HG03097 (cell line): Measurements from ENCODE around the gene CD83.
"Not testable (repeated sequence)": the region's sequence is repeated elsewhere in the genome, so short reads cannot be mapped to it uniquely, and the experiment has no call there.

ENCODE experiments used
- ATAC-seq: cut with Tn5 transposase; IDR thresholded peaks from one replicate; pipeline ENCODE4 v1.9.1; 2021; ENCODE audit not compliant: unreplicated experiment, low FRiP score

CD83 gene, protein sequence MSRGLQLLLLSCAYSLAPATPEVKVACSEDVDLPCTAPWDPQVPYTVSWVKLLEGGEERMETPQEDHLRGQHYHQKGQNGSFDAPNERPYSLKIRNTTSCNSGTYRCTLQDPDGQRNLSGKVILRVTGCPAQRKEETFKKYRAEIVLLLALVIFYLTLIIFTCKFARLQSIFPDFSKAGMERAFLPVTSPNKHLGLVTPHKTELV

DNA sequence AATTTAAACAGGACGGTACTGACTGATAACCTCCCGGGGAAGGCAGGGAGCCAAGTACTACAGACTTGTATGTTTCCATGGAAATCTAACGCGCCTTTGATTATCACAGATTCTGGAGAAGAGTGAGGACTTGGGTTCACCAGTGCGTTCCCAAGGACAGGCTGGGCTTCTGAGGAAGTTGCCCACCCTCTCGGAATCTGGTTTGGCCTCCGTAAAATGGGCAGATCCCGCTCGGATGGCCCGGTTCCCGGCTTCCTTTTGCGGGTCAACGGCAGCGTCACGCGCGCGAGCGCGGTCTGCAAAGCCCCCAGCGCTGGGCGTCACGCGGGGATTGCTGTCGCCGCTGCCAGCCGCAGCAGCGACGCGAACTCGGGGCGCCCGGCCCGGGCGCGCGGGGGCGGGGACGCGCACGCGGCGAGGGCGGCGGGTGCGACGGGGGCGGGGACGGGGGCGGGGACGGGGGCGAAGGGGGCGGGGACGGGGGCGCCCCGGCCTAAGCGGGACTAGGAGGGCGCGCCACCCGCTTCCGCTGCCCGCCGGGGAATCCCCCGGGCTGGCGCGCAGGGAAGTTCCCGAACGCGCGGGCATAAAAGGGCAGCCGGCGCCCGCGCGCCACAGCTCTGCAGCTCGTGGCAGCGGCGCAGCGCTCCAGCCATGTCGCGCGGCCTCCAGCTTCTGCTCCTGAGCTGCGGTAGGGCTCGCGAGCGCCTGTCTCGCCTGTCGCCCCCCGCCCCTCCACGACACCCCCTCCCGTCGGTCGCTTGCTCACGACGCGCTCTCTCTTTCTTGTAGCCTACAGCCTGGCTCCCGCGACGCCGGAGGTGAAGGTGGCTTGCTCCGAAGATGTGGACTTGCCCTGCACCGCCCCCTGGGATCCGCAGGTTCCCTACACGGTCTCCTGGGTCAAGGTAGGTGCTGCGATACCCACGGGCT is at the start of gene CD83:
CD83 (plus strand) TSS at position 615 of the 933 bp plus-strand sequence; CDS start at position 655, 40 bp downstream.
- ATAC-seq, result peak; percentile 66

DNA sequence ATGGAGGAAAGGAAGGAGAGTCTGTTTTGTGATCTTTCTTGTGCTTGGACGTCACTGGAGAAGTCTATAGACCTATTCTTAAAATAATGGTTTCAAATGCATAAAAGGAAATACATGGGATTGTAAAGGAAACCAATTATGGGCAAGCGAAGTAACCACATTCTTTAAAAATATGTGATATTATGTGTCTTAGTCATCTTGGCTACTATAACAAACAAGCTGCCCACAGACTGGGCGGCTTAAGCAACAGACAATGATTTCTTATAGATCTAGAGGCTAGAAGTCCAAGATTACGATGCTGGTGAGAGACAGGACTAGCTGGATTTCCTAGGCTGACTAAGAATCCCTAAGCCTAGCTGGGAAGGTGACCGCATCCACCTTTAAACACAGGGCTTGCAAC is 49.4 kb upstream of the CD83 start:
- no peak for ATAC-seq

DNA sequence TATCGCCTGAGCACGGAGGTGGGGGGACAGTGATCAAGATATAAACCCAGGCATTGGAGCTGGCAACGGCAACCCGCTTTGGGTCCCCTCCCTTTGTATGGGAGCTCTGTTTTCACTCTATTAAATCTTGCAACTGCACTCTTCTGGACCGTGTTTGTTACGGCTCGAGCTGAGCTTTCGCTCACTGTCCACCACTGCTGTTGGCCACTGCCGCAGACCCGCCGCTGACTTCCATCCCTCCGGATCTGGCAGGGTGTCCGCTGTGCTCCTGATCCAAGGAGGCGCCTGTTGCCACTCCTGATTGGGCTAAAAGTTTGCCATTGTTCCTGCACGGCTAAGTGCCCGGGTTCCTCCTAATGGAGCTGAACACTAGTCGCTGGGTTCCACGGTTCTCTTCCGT is 48.9 kb upstream of the CD83 start:
- no peak for ATAC-seq

DNA sequence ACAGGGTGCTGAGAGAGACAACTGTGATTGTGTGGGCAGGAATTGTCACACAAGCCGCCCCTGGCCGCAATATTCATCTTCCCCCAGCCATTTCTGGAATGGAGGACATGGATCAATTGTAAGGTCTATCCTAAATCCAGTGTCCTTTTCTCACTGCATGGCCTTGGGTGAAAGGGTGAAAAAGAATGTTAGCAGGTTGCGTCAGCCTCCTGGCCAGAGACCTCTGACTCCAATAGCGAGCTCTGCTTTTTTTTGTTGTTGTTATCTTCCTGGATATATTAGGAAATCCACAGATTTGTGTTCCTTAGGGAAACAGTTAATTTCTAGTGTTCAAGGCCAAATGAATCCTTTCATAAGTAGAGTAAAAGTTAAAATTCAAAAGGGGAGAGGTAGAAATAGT is 47.1 kb upstream of the CD83 start:
- no peak for ATAC-seq

DNA sequence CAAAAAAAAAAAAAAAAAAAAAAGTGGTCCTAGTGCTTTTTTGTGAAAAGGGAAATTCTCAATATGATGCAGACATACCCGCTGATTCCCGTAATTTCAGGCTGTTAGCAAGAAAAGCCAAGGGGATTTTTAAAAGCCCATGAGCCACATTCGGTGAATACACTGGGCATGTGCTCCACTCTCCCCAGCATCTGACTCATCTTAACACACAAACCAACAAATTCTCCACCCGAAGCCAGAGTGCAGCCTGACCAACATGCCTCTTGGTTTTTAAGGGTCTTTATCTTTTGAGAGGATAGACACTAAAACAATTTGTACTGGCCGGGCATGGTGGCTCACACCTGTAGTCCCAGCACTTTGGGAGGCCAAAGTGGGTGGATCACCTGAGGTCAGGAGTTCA is 45.5 kb upstream of the CD83 start:
- ATAC-seq, result no peak

DNA sequence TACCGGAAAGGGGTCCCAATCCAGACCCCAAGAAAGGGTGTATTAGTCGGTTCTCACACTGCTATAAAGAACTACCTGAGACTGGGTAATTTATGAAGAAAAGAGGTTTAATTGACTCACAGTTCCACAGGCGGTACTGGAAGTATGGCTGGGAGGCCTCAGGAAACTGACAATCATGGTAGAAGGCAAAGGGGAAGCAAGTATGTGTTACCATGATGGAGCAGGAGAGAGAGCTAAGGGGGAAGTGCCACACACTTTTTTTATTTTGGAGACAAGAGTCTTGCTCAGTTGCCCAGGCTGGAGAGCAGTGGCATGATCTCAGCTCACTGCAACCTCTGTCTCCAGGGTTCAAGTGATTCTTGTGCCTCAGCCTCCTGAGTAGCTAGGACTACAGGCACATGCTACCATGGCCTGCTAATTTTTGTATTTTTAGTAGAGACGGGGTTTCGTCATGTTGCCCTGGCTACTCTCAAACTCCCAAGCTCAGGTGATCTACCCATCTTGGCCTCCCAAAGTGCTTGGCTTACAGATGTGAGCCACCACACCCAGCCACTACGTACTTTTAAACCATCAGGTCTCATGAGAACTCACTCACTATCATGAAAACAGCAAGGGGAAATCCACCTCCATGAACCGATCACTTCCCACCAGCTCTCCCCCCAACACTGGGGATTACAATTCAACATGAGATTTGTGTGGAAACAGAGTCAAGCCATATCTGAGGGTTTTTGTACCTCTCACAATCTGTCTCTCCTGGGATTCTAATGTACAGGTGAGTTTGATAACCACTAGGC is 43.8 kb upstream of the CD83 start:
- ATAC-seq, result not testable (repeated sequence)

DNA sequence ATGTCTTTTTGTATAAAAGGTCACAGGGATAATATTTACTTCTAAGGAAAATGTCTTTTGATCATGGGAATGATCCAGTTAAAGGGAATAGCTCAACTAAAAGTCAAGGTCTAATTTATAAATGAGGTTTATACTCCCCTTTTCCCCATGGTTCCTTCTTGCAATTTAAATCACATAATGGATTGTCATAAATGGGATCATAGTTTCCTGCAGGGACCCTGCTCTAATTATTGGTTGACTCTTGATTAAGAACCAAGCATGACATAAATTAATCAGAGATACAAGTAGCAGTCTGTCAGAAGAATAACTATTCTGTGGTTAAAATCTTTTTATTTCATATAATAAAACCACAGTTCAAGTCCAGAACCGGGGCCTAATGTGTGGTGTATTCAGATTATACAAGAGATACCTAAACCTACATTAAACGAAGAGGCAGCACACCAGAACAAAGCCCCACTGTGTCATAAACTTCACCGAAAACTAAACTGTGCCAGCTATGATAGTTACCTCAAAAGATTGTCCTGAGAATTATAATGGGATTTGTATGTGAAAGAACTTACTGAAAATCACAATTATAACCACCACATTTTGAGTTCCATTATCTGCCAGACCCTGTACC is 43.0 kb upstream of the CD83 start:
- ATAC-seq, result no peak

DNA sequence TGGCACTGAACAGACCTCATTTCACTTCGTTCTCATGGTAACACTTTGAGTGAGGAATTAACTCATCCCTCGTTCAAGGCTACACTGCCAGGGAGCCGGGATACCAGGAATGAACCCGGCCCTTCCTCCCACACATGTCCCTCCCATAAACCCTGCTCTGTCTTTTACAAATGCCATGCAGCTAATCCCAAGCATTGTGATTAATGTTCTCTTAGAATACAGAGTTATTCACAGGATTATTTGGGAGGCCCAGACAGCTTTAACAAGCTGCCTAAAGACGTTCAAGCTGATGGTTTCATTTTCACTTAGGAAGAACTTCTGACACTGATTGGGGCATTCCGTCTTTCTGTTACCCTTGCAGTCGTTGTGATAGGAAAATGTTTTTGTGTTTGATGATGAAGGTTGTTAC is 42.5 kb upstream of the CD83 start:
- ATAC-seq, result no peak

DNA sequence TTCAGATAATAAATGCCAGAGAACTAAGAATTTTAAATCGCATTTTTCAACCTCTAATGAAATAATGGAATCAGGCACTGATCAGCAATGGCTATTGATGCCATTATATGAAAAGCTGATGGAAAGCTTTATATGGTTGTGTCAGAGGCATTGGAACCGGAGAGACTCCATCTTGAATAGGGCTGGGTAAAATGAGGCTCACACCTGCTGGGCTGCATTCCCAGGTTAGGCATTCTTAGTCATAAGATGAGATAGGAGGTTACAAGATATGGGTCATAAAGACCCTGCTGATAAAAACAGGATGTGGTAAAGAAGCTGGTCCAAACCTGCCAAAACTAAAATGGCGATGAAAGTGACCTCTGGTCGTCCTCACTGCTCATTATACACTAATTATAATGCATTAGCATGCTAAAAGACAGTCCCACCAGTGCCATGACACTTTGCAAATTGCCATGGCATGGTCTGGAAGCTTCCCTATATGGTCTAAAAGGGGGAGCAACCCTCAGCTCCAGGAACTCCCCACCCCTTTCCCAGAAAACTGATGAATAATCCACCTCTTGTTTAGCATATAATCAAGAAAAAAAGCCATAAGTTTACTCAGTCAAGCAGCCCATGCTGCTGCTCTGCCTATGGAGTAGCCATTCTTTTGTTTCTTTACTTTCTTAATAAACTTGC is 40.2 kb upstream of the CD83 start:
- ATAC-seq, result no peak

DNA sequence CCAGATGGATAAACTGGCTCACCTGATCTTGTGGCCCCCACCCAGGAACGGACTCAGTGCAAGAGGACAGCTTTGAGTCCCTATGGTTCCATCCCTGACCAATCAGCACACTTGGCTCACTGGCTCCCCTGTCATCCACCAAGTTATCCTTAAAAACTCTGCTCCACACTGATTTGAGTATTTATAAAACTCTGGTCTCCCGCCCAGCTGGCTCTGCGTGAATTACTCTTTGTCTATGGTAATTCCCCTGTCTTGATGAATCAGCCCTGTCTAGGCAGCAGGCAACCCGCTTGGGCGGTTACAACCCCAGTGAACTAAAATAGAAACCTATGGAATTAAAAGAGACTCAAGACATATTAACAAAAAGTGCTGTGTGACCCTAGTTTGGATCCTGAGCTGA is 38.1 kb upstream of the CD83 start:
- no peak for ATAC-seq

DNA sequence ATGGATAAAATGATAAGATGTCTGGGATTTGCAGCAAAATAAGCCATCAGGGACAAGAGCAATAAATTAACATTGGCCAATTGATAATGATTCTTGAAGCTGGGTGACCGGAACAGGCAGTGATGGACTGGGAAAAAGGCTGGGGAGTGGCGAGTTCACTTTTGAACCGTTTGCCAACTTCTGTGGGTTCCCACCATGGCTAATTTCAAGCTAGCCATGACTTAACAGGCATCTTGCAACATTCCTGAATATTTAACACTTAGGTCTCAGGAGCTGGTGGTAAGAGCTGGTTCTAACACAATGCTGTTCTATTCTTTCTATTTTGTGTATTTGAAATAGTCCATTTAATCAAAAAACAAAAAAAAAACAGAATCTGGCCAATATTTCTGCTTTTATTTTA is 37.6 kb upstream of the CD83 start:
- no peak for ATAC-seq

DNA sequence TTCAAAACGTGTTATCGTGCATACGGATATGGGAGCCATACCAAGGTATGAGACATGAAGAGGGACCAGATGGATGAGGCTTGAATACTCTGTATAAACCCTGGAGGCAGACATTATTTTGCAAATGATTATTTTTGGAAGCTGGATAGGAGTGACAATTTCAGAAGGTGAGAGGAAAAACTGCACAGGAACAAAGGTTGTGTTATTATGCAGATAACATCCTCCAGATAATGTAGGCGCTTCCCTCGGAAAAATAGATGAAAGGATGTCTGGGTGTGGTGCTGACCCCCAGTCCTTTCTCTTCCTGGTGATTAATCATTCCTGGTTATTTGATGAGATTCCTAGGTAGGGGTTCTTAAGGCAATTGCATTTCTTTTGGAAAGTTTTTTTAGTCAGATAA is 36.4 kb upstream of the CD83 start:
- ATAC-seq, result no peak

DNA sequence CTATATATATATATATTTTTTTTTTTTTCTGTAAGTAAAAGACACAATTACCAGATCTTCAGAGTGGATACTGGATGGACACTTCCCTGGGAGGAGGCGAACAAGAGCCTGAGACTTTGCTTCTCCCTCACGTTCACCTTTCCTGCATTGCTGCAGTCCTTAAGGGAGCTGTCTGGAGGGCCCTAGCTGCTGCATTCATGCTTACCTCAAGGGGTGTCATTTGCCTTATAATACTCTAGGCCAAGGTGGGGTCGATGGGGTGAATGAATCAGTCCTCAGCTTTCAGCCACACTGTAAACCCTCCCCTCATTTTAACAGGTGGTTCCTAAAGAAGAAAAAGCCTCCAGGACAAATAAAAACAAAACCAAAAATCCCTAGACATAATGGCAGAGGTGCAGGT is 34.8 kb upstream of the CD83 start:
- ATAC-seq, result no peak

DNA sequence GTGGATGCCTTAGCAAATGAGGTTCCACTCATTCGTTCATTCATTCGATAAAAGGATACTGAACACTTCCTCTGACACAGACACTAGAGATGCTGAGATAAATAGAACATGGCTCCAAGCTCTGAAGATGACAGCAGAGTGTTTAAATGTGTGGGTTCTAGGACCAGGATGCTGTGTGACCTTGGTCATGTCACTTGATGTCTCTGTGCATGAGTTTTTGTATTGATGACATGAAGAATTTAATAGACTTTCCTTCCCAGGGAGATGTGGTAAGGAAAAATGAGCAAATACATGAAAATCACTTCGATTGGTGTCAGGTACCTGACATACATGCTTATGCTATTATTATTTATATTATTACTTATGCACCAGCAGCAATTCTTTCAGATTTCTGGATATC is 34.3 kb upstream of the CD83 start:
- no peak for ATAC-seq

DNA sequence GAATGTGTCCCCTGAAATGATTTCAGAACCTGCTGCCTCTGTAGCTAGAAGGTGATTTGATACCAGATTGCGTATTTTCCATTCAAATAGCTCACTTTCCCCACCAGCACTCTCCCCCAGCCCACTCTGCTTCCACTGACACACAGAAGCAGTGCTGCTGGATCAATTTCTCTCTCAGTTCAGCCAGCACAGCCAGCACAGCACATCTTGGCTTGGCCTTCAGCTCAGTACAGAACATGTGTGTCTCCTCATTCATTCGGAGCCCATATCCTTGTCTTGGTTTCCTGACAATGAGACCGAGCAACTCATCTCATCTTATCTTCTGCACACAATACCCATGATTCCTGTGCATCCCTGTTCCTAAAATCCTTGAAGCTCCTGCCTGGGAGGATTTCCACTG is 33.8 kb upstream of the CD83 start:
- ATAC-seq, result no peak

DNA sequence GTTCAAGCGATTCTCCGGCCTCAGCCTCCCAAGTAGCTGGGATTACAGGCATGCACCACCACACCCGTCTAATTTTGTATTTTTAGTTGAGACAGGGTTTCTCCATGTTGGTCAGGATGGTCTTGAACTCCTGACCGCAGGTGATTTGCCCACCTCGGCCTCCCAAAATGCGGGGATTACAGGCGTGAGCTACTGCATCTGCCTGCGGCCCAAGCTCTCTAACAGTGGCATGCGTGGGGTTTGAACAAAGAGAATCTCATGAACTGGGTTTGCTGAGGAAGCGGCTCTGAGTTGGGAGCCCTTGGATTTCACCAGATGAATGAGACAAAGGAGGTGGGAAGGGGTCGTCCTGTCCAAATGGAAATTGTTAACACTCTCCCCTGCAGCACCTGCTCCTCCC is 33.2 kb upstream of the CD83 start:
- ATAC-seq, result no peak

DNA sequence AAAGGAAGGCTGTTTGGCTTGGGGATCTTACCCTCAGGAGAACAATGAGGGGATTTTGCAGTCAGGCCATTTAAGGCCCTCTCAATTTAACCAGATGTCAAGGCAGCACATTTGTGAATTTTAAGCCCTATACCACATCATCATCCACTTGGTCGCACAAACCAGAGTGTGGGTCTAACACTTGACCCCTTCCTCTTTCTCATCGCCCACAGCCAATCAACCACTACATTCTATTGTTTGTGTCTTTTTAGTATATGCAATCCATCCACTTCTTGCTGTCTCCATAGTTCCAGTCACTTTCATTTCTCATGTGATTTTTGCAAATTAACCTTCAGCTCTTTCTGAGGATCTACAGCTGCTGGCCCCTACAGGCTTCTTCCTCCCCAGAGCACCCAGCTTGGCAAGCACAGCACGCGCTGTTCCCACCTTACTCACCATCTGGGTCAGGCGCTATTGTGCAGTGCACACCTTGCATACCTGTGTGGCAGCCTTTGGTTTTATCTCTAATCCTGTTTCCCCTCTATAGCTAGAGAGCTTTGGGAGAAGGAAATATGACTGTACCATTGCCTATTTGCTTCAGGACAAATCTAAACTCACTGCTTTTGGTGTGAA is 32.3 kb upstream of the CD83 start:
- no peak for ATAC-seq

DNA sequence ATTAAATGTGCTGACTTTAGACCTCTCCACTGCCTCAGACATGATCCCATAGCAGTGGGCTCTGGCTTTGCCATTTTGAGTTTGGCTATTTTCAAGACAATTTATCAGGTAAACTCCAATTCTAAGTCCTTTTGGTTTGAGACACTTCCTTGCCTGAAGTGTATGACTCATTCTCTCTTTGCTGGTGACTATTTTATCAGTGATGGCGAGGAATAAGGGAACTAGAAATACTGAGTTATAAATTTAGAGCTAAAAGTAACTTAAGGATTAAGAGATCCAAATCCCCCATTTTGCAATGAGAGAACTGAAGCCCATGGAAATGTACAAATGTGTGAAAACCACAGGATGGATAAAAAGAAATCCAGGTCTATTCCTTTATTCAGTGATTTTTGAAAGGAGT is 30.9 kb upstream of the CD83 start:
- no peak for ATAC-seq

DNA sequence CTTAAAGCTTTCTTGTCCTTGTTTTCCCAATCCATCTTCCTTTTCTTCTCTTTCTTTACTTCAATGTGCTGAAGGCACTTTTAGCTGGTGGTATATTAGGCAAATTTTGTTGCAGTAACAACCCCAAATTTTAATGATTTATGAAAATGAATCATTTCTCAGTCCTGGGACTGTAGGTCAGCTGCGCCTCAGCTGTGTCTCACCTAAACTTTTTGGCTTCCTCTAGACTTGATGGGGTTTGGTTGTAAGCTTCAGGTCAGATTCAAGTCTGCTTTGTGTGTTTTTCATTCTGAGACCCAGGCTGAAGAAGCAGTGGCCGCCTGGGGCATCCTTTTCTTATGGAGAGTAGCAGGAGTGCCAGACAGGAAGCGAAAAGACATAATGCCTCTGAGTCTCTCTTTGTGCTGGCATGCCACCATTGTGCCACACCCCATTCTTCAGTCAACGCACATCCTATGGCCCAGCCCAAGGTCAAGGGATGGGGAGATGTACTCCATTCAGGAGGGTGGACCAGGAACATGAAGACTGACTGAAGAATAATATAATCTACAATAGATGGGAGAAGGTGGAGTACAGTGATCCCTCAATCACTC is 28.9 kb upstream of the CD83 start:
- ATAC-seq, result peak; percentile 41

DNA sequence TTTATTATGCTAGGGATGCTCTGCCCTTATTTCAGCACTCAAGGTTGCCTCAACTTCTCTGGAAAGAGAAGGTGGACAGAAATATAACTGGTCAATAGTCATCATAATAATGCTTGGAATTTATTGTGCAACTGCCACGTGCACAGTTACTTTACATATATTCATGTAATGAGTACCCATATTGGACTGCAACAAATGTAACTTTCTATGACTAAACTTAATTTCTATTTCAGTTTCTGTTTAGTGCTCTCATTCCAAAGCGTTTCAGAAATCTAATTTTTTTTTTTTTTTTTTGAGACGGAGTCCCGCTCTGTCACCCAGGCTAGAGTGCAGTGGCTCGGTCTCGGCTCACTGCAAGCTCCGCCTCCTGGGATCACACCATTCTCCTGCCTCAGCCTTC is 28.3 kb upstream of the CD83 start:
- ATAC-seq, result peak; percentile 43
